ENCODE results near the gene CCDC177. TPM values are rescaled to one million over a fixed set of nuclear protein-coding genes. Genes with fewer than 3 reads are reported as not detected.

Gene CCDC177
- total RNA-seq, 2 experiments from 2014 or later: not detected

- H3K4me1 ChIP-seq (ENCODE audit: insufficient read depth, low read length, poor library complexity, severe bottlenecking): peaks cover 66% of the 10 kb centered on the region
- peaks cover 14% of the 10 kb centered on the region for H4K20me1 ChIP-seq (ENCODE audit: insufficient read depth, low read length)
- no peak overlapping the region for H2AFZ ChIP-seq (ENCODE audit: low read length)
- intact Hi-C loops (cut with micrococcal nuclease; ENCODE audit: unreplicated experiment): loop anchor here (5.0 to 10.0 kb wide), 5 partner anchors 155 to 1193 kb away; partner anchors contain the start of genes MAP3K9, SRSF5, TTC9 and ZFP36L1
- ChIA-PET POLR2A (interaction anchor here (0.9 to 1.9 kb wide), 6 partner anchors 18 to 214 kb away, joined by 3 to 11 read pairs (median 4); partner anchors contain the start of genes ERH and SLC39A9), CTCF (ENCODE audit: unreplicated experiment) (interaction anchor here (0.5 to 0.6 kb wide), 3 partner anchors 13 to 106 kb away, joined by 3 to 6 read pairs (median 3); no protein-coding TSS in a partner anchor)
- H3K36me3 ChIP-seq (ENCODE audit: insufficient read depth, low read length): peaks cover 34% of the 10 kb centered on the region; the same call in 1 of the 2 replicates
- peaks cover 48% of the 10 kb centered on the region for H3K79me2 ChIP-seq (ENCODE audit: insufficient read depth, low read depth, low read length)
- peak; percentile 61 for DNase-seq (ENCODE audit: low spot score)
- no peak for TF ChIP-seq EZH2phosphoT487 (IDR thresholded peaks at IDR 0.05; ENCODE audit: borderline replicate concordance, low read depth, low read length)
- TF ChIP-seq CTCF (conservative IDR thresholded peaks at IDR 0.05; ENCODE audit: low read length): no peak
- peak overlapping the region; percentile 78 for H3K4me3 ChIP-seq (ENCODE audit: low read depth, low read length, poor library complexity, severe bottlenecking)
- peak overlapping the region; percentile 99 for H3K27ac ChIP-seq (ENCODE audit: low read depth, low read length, poor library complexity, severe bottlenecking)
- H3K9me2 ChIP-seq (ENCODE audit: insufficient read depth, low read length): no peaks in the 10 kb centered on the region
- peak overlapping the region; percentile 97 for H3K4me2 ChIP-seq (ENCODE audit: low read length)
- no peaks in the 10 kb centered on the region for H3K9me3 ChIP-seq (ENCODE audit: low read length)
- BruUV-seq (replicated peaks): no TSS peak
Observed at GRCh38 chr14:69612014-69612782, 37.5 kb upstream of the CCDC177 start.

GRCh38 chr14:69611172-69612013 is 36.7 kb upstream of the CCDC177 start, which contains the start of gene SUSD6:
SUSD6 (plus strand) TSS chr14:69611596; CDS start chr14:69658593, 46,997 bp downstream.
- Histone ChIP-seq H2AFZ (ENCODE audit: low read length) (peak within 1 kb of the TSS; percentile 77), H3K4me3 (ENCODE audit: low read depth, low read length, poor library complexity, severe bottlenecking) (peak within 1 kb of the TSS; percentile 78), H4K20me1 (ENCODE audit: insufficient read depth, low read length) (peaks cover 6% of the 10 kb centered on the region; the same call in 1 of the 2 replicates), H3K9me2 (ENCODE audit: insufficient read depth, low read length) (no peaks in the 10 kb centered on the region), H3K4me1 (ENCODE audit: insufficient read depth, low read length, poor library complexity, severe bottlenecking) (peaks cover 63% of the 10 kb centered on the region), H3K9me3 (ENCODE audit: low read length) (no peaks in the 10 kb centered on the region), H3K4me2 (ENCODE audit: low read length) (peak within 1 kb of the TSS; percentile 97), H3K79me2 (ENCODE audit: insufficient read depth, low read depth, low read length) (peaks cover 40% of the 10 kb centered on the region), H3K36me3 (ENCODE audit: insufficient read depth, low read length) (peaks cover 26% of the 10 kb centered on the region; the same call in 1 of the 2 replicates), H3K27ac (ENCODE audit: low read depth, low read length, poor library complexity, severe bottlenecking) (peak within 1 kb of the TSS; percentile 99)
- CTCF ChIA-PET (ENCODE audit: unreplicated experiment): interaction anchor here (0.5 to 0.6 kb wide), 4 partner anchors 12 to 107 kb away, joined by 3 to 6 read pairs (median 4); no protein-coding TSS in a partner anchor
- no TSS peak for BruUV-seq (replicated peaks)
- intact Hi-C loops (cut with micrococcal nuclease; ENCODE audit: unreplicated experiment): loop anchor here (5.0 to 10.0 kb wide), 5 partner anchors 156 to 1193 kb away; partner anchors contain the start of genes MAP3K9, SRSF5, TTC9 and ZFP36L1
- POLR2A ChIA-PET: interaction anchor here (0.6 to 1.9 kb wide), 13 partner anchors 14 to 478 kb away, joined by 3 to 11 read pairs (median 4); no protein-coding TSS in a partner anchor
- DNase-seq (ENCODE audit: low spot score): peak; percentile 95
- TF ChIP-seq EZH2phosphoT487 (IDR thresholded peaks at IDR 0.05; ENCODE audit: borderline replicate concordance, low read depth, low read length) (no peak), CTCF (conservative IDR thresholded peaks at IDR 0.05; ENCODE audit: low read length) (no peak)
